ENCODE results near the gene PVALEF.
A peak's percentile ranks its signal among the peaks of the same experiment; 100 is the strongest.

PVALEF gene

GRCh38 chr17:81187586-81188490 is 22.5 kb downstream of the PVALEF start:
- no peak overlapping the region for H3K27ac ChIP-seq

DNA sequence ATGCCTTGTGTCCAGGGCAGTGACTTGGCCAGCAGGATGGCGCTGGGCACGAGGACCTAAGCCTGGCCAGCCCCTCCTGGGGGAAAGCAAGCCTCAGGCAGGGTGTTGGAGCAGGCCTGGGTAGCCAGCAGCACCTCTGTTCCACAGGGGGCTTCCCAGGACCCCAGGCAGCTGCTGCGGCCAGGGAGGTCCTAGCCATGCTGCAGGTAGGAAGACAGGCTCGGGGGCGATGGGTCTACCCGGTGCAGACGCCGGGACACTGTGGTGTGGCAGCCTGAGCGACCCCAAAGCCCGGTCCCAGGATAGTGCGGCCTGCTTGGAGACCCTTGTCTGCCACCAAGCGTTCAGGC is 23.2 kb downstream of the PVALEF start:
- no peak overlapping the region for H3K27ac ChIP-seq
- no peak for TF ChIP-seq ZFX (IDR thresholded peaks at IDR 0.05; ENCODE audit: borderline replicate concordance)
- TF ChIP-seq, protein P1, sequence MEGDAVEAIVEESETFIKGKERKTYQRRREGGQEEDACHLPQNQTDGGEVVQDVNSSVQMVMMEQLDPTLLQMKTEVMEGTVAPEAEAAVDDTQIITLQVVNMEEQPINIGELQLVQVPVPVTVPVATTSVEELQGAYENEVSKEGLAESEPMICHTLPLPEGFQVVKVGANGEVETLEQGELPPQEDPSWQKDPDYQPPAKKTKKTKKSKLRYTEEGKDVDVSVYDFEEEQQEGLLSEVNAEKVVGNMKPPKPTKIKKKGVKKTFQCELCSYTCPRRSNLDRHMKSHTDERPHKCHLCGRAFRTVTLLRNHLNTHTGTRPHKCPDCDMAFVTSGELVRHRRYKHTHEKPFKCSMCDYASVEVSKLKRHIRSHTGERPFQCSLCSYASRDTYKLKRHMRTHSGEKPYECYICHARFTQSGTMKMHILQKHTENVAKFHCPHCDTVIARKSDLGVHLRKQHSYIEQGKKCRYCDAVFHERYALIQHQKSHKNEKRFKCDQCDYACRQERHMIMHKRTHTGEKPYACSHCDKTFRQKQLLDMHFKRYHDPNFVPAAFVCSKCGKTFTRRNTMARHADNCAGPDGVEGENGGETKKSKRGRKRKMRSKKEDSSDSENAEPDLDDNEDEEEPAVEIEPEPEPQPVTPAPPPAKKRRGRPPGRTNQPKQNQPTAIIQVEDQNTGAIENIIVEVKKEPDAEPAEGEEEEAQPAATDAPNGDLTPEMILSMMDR (IDR thresholded peaks at IDR 0.05), result no peak

More at GRCh38 chr17:81187586-81188490, 22.5 kb downstream of the PVALEF start:
- TF ChIP-seq, protein P1 (IDR thresholded peaks at IDR 0.05), result no peak
- no peak for TF ChIP-seq ZFX (IDR thresholded peaks at IDR 0.05; ENCODE audit: borderline replicate concordance)

DNA sequence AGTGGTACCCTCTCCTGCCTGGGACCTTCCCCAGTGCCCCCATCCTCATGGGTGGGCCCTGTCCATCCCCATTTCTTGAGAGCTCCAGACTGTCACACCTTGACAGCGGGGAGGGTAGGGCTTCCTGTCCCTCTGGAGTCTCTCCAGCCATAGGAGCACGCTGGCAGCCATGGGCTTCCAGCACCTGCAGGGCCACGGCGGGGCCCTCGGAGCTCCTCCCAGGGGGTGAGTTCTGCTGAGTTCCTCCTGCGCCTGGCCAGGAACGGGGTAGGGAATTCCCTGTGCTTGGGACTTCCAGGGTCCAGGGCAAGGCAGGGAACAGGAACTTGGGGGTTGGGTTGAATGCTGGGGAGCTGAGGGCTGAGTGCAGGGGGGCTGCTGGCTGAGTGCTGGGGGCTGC is 23.7 kb downstream of the PVALEF start:
- TF ChIP-seq, protein P1 (IDR thresholded peaks at IDR 0.05), result no peak
- no peak for TF ChIP-seq ZFX (IDR thresholded peaks at IDR 0.05; ENCODE audit: borderline replicate concordance)

DNA sequence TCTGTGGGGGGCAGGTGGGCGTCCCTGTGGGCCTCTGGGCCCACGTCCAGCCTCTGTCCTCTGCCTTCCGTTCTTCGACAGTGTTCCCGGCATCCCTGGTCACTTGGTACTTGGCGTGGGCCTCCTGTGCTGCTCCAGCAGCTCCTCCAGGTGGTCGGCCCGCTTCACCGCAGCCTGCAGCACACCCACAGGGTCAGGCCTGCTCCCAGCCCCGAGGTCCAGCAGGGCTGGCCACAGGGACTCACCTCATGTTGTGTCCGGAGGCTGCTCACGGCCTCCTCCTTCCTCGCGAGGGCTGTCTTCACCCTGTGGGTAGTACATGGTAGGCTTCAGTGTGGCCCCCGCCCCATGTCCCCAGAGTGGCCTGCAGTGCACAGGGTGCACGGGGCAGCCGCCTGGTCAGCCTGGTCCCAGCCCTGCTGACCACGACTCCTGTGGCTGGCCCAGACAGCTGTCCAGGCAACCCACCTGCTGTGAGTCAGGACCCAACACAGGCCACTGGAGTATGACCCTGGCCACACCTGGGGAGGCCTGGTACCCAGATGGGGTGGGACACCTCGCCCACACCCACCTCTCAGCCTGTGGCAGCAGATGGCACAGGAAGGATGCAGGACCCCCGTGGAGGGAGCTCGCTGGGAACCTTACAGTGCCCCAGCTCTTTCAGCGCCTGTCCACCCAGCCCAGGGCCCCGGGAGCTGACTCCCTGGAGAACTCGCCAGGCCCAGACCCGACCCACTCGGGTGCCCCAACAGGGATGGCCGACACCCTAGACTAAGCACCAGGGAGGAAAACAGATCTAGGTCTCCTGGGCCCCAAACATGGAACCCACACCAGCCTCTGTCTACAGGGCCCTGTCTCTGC is 24.6 kb downstream of the PVALEF start:
- no peak for TF ChIP-seq ZFX (IDR thresholded peaks at IDR 0.05; ENCODE audit: borderline replicate concordance)
- TF ChIP-seq, protein P1 (IDR thresholded peaks at IDR 0.05), result peak; percentile 19
- H3K27ac ChIP-seq, result no peak overlapping the region

More for the DNA sequence above, 23.7 kb downstream of the PVALEF start:
- no peak overlapping the region for H3K27ac ChIP-seq

DNA sequence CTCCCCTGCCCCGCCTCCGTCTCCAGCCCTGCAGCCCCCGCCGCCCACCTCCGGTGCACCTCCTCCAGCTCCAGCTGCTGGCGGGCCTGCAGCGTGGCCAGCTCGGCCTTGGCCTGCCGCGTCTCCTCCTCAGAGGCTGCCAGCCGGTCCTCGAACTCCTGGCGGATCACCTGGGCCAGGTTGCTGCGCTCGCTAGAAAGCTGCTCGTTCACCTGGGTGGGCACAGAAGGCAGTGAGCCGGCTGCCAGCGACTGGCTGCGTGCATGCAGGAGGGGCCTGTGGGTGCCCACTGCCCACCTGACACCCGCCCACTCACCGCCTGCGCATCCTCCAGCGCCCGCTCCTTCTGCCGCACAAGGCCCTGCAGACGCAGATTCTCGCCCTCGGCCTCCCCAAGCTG is 25.3 kb downstream of the PVALEF start:
- TF ChIP-seq, protein P1 (IDR thresholded peaks at IDR 0.05), result no peak
- TF ChIP-seq ZFX (IDR thresholded peaks at IDR 0.05; ENCODE audit: borderline replicate concordance), result no peak
- no peak overlapping the region for H3K27ac ChIP-seq

DNA sequence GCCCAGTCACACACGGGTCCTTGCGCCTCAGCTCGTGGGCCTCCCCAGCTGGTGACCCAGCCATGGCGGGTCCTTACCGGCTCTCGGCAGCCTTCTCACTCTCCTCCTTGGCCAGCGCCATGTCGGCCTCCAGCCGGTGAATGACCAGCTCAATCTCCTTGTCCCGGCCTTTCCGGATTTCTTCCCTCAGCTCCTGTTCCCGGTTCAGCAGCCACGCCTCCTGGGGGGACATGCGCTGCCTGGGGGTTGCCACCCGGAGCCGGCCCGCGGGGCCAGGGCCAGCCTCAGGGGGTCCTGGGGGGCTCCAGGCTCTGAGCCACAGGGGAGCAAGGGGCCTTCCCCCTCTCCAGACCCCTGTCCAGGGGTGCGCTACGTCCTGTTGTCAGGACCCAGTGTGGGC is 25.8 kb downstream of the PVALEF start:
- H3K27ac ChIP-seq, result no peak overlapping the region
- TF ChIP-seq ZFX (IDR thresholded peaks at IDR 0.05; ENCODE audit: borderline replicate concordance), result no peak
- TF ChIP-seq, protein P1 (IDR thresholded peaks at IDR 0.05), result no peak
